SK-N-SH treated with all-trans-retinoic acid at 6 μM for 48 hours (cell line): ENCODE data around the gene SIRPB2.

Experiments
- GLIS3 ChIP-seq: fragments of 250-450 bp; sonication (Bioruptor Pico); IDR thresholded peaks from 2 replicates; pipeline ENCODE4 v1.5.0; 2020; ENCODE audit warnings: mild to moderate bottlenecking, moderate library complexity
- ISL1 ChIP-seq: fragments of 250-450 bp; sonication (Bioruptor Pico); IDR thresholded peaks from 2 replicates; pipeline ENCODE4 v2.1.2; 2022; ENCODE audit warnings: mild to moderate bottlenecking, moderate library complexity
- RARB ChIP-seq: fragments of 250-450 bp; sonication (Bioruptor Pico); IDR thresholded peaks from 2 replicates; pipeline ENCODE4 v1.8.0; 2021; ENCODE audit warnings: mild to moderate bottlenecking, moderate library complexity
- ZC3H10 ChIP-seq: fragments of 250-450 bp; sonication (Bioruptor Pico); IDR thresholded peaks from 2 replicates; pipeline ENCODE4 v1.5.1; 2021; ENCODE audit warnings: mild to moderate bottlenecking, moderate library complexity
- TF ChIP-seq, protein P1 (sequence below): fragments of 250-450 bp; sonication (Bioruptor Pico); IDR thresholded peaks from 2 replicates; pipeline ENCODE4 v1.8.0; 2021; ENCODE audit warnings: low read depth, mild to moderate bottlenecking, moderate library complexity, borderline replicate concordance

DNA sequence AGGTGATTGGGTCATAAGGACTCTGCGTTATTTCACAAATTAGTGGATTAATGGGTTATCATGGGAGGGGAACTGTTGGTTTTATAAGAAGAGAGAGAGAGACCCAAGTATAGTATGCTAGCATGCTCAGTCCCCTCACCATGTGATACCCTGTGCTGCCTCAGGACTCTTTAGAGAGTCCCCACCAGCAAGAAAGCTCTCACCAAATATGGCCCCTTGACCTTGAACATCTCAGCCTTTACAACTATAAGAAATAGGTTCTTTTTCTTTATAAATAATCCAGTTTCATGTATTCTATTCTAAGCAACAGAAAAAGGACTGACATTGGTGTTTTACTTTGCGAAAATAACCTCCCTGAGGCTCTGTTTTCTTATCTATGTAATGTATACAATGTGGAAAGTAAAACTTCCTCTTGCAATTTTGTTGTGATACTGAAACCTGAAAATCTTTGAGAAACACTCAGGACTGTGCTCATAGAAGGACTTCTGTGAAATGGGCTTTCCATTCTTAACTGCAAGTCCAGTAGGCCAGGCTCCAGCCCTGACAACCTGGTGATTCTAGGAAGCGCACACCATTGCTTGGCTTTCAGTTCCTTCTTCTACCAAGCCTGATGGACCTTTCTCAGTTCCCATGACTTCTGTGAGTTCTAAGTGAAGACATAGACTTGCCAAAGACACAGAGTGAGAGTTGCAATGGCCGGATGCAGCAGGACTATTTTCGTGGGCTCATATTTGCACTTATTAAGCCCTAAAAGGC is 44.4 kb upstream of the SIRPB2 start:
- TF ChIP-seq GLIS3 (CRISPR knock-in tag): no peak
- no peak for TF ChIP-seq ISL1 (CRISPR knock-in tag)
- TF ChIP-seq ZC3H10 (CRISPR knock-in tag): no peak
- TF ChIP-seq, protein P1, sequence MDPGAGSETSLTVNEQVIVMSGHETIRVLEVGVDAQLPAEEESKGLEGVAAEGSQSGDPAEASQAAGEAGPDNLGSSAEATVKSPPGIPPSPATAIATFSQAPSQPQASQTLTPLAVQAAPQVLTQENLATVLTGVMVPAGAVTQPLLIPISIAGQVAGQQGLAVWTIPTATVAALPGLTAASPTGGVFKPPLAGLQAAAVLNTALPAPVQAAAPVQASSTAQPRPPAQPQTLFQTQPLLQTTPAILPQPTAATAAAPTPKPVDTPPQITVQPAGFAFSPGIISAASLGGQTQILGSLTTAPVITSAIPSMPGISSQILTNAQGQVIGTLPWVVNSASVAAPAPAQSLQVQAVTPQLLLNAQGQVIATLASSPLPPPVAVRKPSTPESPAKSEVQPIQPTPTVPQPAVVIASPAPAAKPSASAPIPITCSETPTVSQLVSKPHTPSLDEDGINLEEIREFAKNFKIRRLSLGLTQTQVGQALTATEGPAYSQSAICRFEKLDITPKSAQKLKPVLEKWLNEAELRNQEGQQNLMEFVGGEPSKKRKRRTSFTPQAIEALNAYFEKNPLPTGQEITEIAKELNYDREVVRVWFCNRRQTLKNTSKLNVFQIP (CRISPR knock-in tag): no peak
- TF ChIP-seq RARB: no peak
